Thyroid gland (tissue), 4 donors: ENCODE results near the gene MDN1.

Source experiments
- POLR2A ChIP-seq, 2 donors: fragments of 450-650 bp; IDR thresholded peaks; one replicate each; pipeline ENCODE4 v1.6.1; 2017; ENCODE audit warnings: antibody characterized with exemption in 2 of 2, mild to moderate bottlenecking in 2 of 2, moderate library complexity in 1 of 2
- TF ChIP-seq, protein P1 (sequence below), 6 experiments: fragments of 200-600 bp in 3 of 6; fragments of 450-650 bp in 3 of 6; sonication (generic) in 3 of 6; IDR thresholded peaks; one replicate each; pipeline ENCODE4 v1.5.1; 2016 to 2019; ENCODE audit warnings: antibody characterized with exemption in 6 of 6, mild to moderate bottlenecking in 2 of 6, inconsistent platforms in 1 of 6, moderate library complexity in 1 of 6

DNA sequence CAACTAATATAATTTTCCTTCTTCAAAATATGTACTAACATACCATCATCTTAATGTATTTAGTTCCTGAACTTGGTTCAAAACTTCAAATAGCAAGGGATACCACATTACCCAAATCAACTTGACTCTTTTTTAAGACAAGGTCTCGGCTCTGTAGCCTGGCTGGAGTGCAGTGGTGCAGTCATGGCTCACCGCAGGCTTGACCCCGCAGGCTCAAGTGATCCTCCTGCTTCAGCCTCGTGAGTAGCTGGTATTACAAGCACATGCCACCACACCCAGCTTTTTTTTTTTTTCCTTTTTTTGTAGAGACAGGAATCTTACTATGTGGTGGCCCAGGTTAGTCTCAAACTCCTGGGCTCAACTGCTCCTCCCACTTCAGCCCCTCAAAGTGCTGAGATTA is 125.2 kb downstream of the MDN1 start:
- TF ChIP-seq, protein P1, sequence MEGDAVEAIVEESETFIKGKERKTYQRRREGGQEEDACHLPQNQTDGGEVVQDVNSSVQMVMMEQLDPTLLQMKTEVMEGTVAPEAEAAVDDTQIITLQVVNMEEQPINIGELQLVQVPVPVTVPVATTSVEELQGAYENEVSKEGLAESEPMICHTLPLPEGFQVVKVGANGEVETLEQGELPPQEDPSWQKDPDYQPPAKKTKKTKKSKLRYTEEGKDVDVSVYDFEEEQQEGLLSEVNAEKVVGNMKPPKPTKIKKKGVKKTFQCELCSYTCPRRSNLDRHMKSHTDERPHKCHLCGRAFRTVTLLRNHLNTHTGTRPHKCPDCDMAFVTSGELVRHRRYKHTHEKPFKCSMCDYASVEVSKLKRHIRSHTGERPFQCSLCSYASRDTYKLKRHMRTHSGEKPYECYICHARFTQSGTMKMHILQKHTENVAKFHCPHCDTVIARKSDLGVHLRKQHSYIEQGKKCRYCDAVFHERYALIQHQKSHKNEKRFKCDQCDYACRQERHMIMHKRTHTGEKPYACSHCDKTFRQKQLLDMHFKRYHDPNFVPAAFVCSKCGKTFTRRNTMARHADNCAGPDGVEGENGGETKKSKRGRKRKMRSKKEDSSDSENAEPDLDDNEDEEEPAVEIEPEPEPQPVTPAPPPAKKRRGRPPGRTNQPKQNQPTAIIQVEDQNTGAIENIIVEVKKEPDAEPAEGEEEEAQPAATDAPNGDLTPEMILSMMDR (IDR thresholded peaks at IDR 0.05) = no peak
- no peak for TF ChIP-seq POLR2A (IDR thresholded peaks at IDR 0.05)
